HCT116 (cell line): ENCODE results near the gene OFD1.

Experiments used
- CBX3 ChIP-seq: IDR thresholded peaks from 2 replicates; pipeline ENCODE4 v1.6.1; 2012; ENCODE audit warnings: low read depth
- EZH2 ChIP-seq: fragments of 200-600 bp; sonication (generic); IDR thresholded peaks from 2 replicates; pipeline ENCODE4 v1.6.1; 2017; ENCODE audit warnings: antibody characterized with exemption, mixed run types
- EZH2phosphoT487 ChIP-seq: fragments of 200-600 bp; IDR thresholded peaks from 2 replicates; pipeline ENCODE4 v1.6.1; 2018; ENCODE audit warnings: antibody characterized with exemption, borderline replicate concordance
- FOSL1 ChIP-seq: IDR thresholded peaks from 2 replicates; pipeline ENCODE4 v1.6.1; 2012; ENCODE audit warnings: low read depth
- POLR2A ChIP-seq: IDR thresholded peaks from 2 replicates; pipeline ENCODE4 v1.7.0; 2011; ENCODE audit warnings: borderline replicate concordance; ENCODE audit not compliant: insufficient read depth, insufficient read length; ENCODE audit errors: extremely low read depth
- POLR2AphosphoS5 ChIP-seq: IDR thresholded peaks from 2 replicates; pipeline ENCODE4 v1.6.1; 2011; ENCODE audit warnings: mild to moderate bottlenecking, low read depth, low read length, moderate library complexity
- YY1 ChIP-seq: IDR thresholded peaks from 2 replicates; pipeline ENCODE4 v1.6.1; 2011; ENCODE audit warnings: low read length, low read depth, moderate library complexity, mild to moderate bottlenecking; ENCODE audit not compliant: insufficient replicate concordance; ENCODE audit errors: extremely low read depth
- ZFX ChIP-seq: fragments of 450-650 bp; IDR thresholded peaks from 2 replicates; pipeline ENCODE4 v1.6.1; 2017
- ZNF274 ChIP-seq: fragments of 200-500 bp; sonication (Bioruptor generic); IDR thresholded peaks from 2 replicates; pipeline ENCODE4 v1.6.1; 2014; ENCODE audit warnings: mild to moderate bottlenecking, low read depth, low read length, inconsistent platforms
- TF ChIP-seq, protein P1 (sequence below), 3 experiments: fragments of 200-600 bp in 1 of 3; sonication (generic) in 1 of 3; IDR thresholded peaks in 2 of 3; conservative IDR thresholded peaks in 1 of 3; 2 replicates each; pipeline ENCODE4 v1.5.1; 2012 to 2017; ENCODE audit warnings: low read depth in 2 of 3, low read length in 2 of 3, antibody characterized with exemption in 1 of 3, borderline replicate concordance in 1 of 3, control low read depth in 1 of 3, mild to moderate bottlenecking in 1 of 3, mixed read lengths in 1 of 3, mixed run types in 1 of 3, moderate library complexity in 1 of 3; ENCODE audit not compliant: insufficient read depth in 1 of 3
- TF ChIP-seq, protein P2 (sequence below): IDR thresholded peaks from 2 replicates; pipeline ENCODE4 v1.6.1; 2012
- TF ChIP-seq, protein P3 (sequence below): IDR thresholded peaks from 2 replicates; pipeline ENCODE4 v1.6.1; 2012; ENCODE audit warnings: low read depth

DNA sequence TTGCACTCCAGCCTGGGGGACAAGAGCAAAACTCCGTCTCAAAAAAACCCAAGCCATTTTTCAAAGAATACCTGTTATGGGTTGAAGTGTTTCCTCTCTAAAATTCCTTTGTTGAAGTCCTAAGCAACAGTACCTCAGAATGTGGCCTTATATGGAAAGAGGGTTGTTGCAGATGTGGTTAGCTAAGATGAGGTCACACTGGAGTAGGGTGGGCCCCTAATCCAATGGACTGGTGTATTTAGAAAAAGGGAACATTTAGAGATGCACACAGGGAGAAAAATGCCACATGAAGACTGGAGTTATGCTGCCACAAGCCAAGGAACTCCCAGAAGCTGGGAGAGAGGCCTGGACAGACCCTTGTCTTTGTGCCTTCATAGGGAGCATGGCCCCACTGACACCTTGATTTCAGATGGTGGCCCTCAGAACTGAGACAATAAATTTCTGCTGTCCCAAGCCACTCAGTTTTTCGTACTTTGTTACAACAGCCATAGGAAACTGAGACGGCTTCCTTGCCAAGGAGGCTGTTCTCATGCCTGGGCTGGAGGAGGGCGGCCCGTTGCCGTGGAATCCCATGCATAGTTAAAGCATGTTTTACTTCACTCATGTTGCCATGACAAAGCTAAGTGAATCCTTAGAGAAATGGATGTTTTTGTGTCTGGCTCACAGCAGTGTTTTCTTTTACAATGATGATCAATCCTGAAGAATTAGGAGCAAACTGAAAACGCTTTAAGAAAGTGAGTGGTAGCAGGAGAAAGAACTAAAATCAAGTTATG is 16.7 kb upstream of the OFD1 start:
- TF ChIP-seq, protein P1, sequence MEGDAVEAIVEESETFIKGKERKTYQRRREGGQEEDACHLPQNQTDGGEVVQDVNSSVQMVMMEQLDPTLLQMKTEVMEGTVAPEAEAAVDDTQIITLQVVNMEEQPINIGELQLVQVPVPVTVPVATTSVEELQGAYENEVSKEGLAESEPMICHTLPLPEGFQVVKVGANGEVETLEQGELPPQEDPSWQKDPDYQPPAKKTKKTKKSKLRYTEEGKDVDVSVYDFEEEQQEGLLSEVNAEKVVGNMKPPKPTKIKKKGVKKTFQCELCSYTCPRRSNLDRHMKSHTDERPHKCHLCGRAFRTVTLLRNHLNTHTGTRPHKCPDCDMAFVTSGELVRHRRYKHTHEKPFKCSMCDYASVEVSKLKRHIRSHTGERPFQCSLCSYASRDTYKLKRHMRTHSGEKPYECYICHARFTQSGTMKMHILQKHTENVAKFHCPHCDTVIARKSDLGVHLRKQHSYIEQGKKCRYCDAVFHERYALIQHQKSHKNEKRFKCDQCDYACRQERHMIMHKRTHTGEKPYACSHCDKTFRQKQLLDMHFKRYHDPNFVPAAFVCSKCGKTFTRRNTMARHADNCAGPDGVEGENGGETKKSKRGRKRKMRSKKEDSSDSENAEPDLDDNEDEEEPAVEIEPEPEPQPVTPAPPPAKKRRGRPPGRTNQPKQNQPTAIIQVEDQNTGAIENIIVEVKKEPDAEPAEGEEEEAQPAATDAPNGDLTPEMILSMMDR (IDR thresholded peaks at IDR 0.05 in 2 of 3, conservative IDR thresholded peaks at IDR 0.05 in 1 of 3; ENCODE audit: borderline replicate concordance in 1 of 3, insufficient read depth in 1 of 3, low read depth in 2 of 3, low read length in 2 of 3) = no peak
- TF ChIP-seq POLR2A (no peak), ZNF274 (no peak), POLR2AphosphoS5 (no peak), EZH2 (no peak), EZH2phosphoT487 (no peak), ZFX (no peak), CBX3 (no peak), YY1 (no peak), FOSL1 (no peak)
- TF ChIP-seq, protein P2, sequence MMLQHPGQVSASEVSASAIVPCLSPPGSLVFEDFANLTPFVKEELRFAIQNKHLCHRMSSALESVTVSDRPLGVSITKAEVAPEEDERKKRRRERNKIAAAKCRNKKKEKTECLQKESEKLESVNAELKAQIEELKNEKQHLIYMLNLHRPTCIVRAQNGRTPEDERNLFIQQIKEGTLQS = no peak
- TF ChIP-seq, protein P3, sequence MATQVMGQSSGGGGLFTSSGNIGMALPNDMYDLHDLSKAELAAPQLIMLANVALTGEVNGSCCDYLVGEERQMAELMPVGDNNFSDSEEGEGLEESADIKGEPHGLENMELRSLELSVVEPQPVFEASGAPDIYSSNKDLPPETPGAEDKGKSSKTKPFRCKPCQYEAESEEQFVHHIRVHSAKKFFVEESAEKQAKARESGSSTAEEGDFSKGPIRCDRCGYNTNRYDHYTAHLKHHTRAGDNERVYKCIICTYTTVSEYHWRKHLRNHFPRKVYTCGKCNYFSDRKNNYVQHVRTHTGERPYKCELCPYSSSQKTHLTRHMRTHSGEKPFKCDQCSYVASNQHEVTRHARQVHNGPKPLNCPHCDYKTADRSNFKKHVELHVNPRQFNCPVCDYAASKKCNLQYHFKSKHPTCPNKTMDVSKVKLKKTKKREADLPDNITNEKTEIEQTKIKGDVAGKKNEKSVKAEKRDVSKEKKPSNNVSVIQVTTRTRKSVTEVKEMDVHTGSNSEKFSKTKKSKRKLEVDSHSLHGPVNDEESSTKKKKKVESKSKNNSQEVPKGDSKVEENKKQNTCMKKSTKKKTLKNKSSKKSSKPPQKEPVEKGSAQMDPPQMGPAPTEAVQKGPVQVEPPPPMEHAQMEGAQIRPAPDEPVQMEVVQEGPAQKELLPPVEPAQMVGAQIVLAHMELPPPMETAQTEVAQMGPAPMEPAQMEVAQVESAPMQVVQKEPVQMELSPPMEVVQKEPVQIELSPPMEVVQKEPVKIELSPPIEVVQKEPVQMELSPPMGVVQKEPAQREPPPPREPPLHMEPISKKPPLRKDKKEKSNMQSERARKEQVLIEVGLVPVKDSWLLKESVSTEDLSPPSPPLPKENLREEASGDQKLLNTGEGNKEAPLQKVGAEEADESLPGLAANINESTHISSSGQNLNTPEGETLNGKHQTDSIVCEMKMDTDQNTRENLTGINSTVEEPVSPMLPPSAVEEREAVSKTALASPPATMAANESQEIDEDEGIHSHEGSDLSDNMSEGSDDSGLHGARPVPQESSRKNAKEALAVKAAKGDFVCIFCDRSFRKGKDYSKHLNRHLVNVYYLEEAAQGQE = no peak
